HFF-Myc (cell line): ENCODE measurements around the gene ZMIZ1.

ENCODE experiments used
- DNase-seq: peaks from one replicate; pipeline ENCODE4 v3.0.0-alpha.2; 2011; ENCODE audit warnings: low read depth; ENCODE audit errors: extremely low read depth
- H3K4me3 ChIP-seq: replicated peaks from 2 replicates; pipeline ENCODE4 v1.5.1; 2011; ENCODE audit warnings: low read depth, mild to moderate bottlenecking, control low read depth, low read length
- CTCF ChIP-seq: IDR thresholded peaks from 2 replicates; pipeline ENCODE4 v1.5.1; 2012; ENCODE audit warnings: mild to moderate bottlenecking, low read depth, low read length, control low read depth; ENCODE audit errors: missing control alignments

ZMIZ1 gene

DNA sequence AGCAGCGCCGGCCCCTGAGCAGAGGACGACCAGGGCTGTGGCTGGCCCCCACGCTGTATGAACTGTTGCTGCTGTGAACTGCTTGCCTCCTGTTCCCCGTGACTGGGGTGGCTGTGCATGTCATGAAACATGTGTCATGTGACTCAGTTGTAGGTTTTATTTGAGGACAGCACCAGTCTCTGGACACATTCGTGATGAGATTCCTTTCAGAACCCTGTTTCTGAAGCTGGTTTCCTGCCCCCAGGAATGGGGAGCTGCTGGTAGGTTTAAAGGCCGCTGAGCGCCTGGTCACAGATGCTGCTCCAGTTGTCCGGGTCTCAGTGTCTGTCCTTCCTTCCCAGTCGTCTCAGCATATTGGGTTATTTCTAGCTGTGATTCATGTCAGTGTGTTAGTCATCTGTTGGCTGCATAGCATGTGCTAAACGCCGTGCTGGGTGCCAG, 199.4 kb downstream of the ZMIZ1 start:
- no peak for DNase-seq
- no peak overlapping the region for H3K4me3 ChIP-seq
- no peak for TF ChIP-seq CTCF

- DNase-seq = no peak
- no peak for TF ChIP-seq CTCF
- no peak overlapping the region for H3K4me3 ChIP-seq
Observed at GRCh38 chr10:79268742-79269141, 200.0 kb downstream of the ZMIZ1 start.

DNA sequence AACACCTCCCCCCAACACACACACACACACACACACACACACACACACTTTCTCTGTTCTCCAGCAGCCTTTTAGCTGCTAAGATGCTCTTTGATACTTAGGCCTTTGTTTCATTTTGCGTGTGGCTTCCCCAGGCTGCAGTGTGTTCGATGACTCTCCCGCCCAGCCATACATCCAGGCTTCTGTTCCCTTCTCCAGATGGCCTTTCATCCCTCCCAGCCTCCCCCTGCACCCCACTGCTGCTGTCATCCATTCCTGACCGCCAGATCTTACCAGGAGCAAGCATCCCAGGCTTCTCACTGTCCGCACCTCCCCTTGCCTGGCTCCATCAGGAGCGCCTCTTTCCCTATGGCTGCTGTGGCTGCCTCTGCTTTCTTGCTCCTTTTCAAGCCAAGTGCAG, 200.7 kb downstream of the ZMIZ1 start:
- no peak overlapping the region for H3K4me3 ChIP-seq
- TF ChIP-seq CTCF = no peak

DNA sequence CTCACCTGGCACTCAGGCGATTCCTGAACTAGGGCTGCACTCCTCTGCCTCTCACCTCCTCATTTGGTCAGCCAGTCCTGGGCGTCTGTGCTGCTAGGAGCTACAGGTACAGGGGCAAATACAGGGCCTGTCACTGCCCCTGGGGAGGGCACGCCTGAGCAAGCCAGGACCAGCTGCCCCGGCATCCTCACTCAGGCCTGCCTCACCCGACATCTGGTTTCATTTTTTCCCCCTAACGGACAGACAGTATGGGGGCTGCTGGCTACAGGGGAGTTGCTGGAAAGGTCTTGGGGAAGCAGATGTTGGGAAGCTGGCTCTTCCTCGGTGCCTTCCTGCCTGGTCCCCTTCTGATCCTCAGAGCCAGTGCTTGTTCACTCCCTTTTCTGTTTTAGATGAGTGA, 201.2 kb downstream of the ZMIZ1 start:
- no peak for TF ChIP-seq CTCF
- H3K4me3 ChIP-seq = no peak overlapping the region
- DNase-seq = no peak

More for the DNA sequence above, 200.7 kb downstream of the ZMIZ1 start:
- DNase-seq = no peak

DNA sequence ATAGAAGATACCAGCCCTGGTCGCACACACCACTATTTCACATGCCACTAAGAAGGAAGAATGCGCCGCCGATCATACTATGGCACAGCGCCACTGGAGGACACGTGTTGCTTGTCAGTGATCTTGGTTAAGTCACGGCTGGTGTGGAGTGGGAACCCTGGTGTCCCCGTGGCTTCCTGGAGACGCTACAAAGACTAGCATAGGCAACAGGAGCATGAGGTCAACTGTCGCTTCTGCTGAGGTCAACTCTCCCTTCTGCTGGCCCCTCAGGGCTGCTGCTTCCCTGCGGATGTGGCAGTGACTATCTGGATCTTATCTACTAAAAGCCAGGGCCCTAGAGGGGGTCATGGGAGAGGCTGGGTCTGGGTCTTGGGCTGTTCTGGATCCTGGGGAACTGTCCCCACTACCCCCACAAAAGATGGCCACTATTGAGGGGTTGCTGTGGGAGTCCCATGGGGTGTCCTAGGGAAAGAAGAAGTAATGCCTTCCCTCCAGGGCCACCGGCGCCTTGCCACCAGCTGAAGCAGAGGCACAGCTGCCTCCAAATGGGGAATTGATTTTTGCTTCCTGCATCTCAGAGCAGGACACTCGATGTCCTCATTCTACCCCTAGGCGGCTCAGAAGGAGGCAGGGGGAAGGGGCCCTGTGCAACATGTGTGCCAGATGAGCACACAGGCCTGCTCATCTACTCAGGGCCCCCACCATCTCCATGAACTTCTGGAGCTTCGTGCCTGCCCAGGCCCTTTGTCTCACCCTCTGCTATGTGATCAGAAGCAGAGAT, 201.9 kb downstream of the ZMIZ1 start:
- no peak for TF ChIP-seq CTCF
- no peak overlapping the region for H3K4me3 ChIP-seq
- no peak for DNase-seq

DNA sequence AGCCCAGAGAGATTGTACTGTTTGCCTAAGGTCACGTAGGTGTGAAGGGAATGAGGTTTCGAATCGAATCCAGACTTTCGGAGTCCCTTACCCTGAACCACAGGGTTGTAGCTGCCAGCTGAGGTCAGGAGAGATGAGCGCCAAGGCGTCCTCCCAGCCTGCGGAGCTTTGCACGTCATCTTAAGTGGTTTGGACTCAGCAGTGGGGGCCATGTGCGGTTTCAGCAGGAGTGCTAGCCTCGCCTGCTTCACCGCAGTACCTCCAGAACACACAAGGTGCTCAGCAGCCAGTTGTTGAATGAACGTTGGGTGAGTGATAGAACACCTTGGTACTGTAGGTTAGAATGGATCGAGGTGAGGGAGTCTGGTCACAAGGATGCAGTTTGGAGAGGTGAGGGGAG, 203.6 kb downstream of the ZMIZ1 start:
- DNase-seq = no peak
- no peak for TF ChIP-seq CTCF
- H3K4me3 ChIP-seq = no peak overlapping the region

DNA sequence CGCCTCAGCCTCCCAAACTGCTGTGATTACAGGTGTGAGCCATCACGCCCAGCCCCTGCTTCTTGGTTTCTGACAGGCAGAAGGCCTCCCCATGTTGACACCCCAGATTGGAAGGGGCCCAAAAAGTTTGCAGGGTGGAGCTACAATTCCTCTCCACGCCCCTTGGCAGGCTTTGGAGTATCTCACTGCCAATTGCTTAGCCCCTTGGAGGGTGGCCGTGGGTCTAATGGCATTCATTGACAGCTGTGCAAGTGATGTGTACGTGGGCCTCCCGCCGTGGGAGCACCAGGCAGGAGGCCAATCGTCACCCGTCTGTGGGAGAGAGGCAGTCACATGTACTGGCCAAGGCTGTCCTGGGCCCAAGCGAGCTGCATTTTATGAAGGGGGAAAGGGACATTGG, 204.8 kb downstream of the ZMIZ1 start:
- no peak for DNase-seq
- no peak overlapping the region for H3K4me3 ChIP-seq
- TF ChIP-seq CTCF = no peak
